NCI-H524 (cell line): ENCODE results near the gene LSM12.
A peak's percentile ranks its signal among the peaks of the same experiment; 100 is the strongest.
"Not testable (repeated sequence)": the region's sequence is repeated elsewhere in the genome, so short reads cannot be mapped to it uniquely, and the experiment has no call there.

Source experiments
- DNase-seq, 2 experiments: peaks; one replicate each; lab custom pipeline; 2025; lab: John Stamatoyannopoulos, UW

The LSM12 gene

GRCh38 chr17:44044071-44044470 lies 22.4 kb downstream of the LSM12 start:
- DNase-seq = no peak

GRCh38 chr17:44043272-44043696 lies 23.2 kb downstream of the LSM12 start:
- DNase-seq = no peak

- DNase-seq = no peak
Observed at GRCh38 chr17:44039829-44040635, 26.4 kb downstream of the LSM12 start.

- DNase-seq = peak; percentile 94 to 96
Observed at GRCh38 chr17:44038604-44039011, 27.9 kb downstream of the LSM12 start.

- DNase-seq = no peak
Observed at GRCh38 chr17:44037471-44037870, 29.0 kb downstream of the LSM12 start.

GRCh38 chr17:44034688-44035087 lies 31.8 kb downstream of the LSM12 start:
- DNase-seq = not testable (repeated sequence)

- DNase-seq = no peak
Observed at GRCh38 chr17:44033861-44034408, 32.5 kb downstream of the LSM12 start.

GRCh38 chr17:44030482-44030881 lies 36.0 kb downstream of the LSM12 start:
- no peak for DNase-seq

GRCh38 chr17:44029736-44030135 lies 36.7 kb downstream of the LSM12 start:
- DNase-seq = no peak

- no peak for DNase-seq
Observed at GRCh38 chr17:44024853-44025252, 41.6 kb downstream of the LSM12 start.

GRCh38 chr17:44024271-44024663 lies 42.2 kb downstream of the LSM12 start:
- DNase-seq = peak; percentile 95 to 96

- DNase-seq = no peak
Observed at GRCh38 chr17:44023545-44024270, 42.8 kb downstream of the LSM12 start.

GRCh38 chr17:44022246-44022645 lies 44.2 kb downstream of the LSM12 start:
- DNase-seq = no peak

GRCh38 chr17:44021227-44021626 lies 45.2 kb downstream of the LSM12 start:
- not testable (repeated sequence) for DNase-seq

- DNase-seq = peak; percentile 94 to 96
Observed at GRCh38 chr17:44014437-44015172, 51.9 kb downstream of the LSM12 start, which contains the start of gene TMEM101. TMEM101 (minus strand) TSS chr17:44014963; CDS start chr17:44014952, 11 bp downstream.

GRCh38 chr17:44014133-44014436 lies 52.4 kb downstream of the LSM12 start:
- no peak for DNase-seq

- DNase-seq = no peak
Observed at GRCh38 chr17:44012874-44013273, 53.6 kb downstream of the LSM12 start.

- no peak for DNase-seq
Observed at GRCh38 chr17:44012391-44012790, 54.1 kb downstream of the LSM12 start.

GRCh38 chr17:44011876-44012275 lies 54.6 kb downstream of the LSM12 start:
- DNase-seq = no peak

GRCh38 chr17:44010966-44011647 lies 55.4 kb downstream of the LSM12 start:
- DNase-seq = no peak

- no peak for DNase-seq
Observed at GRCh38 chr17:44008205-44008909, 58.1 kb downstream of the LSM12 start.
